T-cell (primary cell): Measurements from ENCODE around the gene TYMS. TPM values are rescaled to one million over a fixed set of nuclear protein-coding genes. Genes with fewer than 3 reads are reported as not detected.

Experiments used
- ATAC-seq, 4 experiments: fragments of 200-7000 bp in 3 of 4; fragments of 150-1000 bp in 1 of 4; cut with Tn5 transposase; replicated peaks in 1 of 4; 1 replicate in 3 of 4; 2 replicates in 1 of 4; pipeline ENCODE4 v1.10.0; 2021; ENCODE audit warnings: moderate library complexity in 3 of 4, mild to moderate bottlenecking in 2 of 4, moderate number of reproducible peaks in 1 of 4
- CTCF ChIA-PET, 2 donors: fragments of 300-600 bp; sonication (Branson Sonifier 250); formaldehyde crosslinking; loops; one replicate each; lab custom pipeline; 2022; ENCODE audit warnings: antibody characterized with exemption in 2 of 2; lab: Charles Lee
- POLR2A ChIA-PET, 2 donors: fragments of 300-600 bp; sonication (Branson Sonifier 250); formaldehyde crosslinking; loops; one replicate each; lab custom pipeline; 2022; ENCODE audit warnings: antibody characterized with exemption in 2 of 2; lab: Charles Lee
- DNase-seq, 35 experiments: peaks; one replicate each; pipeline versions ENCODE4 v3.0.0 to v3.0.0-alpha.2; 2013 to 2023
- H3K27ac ChIP-seq: one replicate; pipeline ENCODE4 v1.5.1; 2013; ENCODE audit warnings: low read length
- H3K27me3 ChIP-seq, 2 experiments: replicated peaks in 1 of 2; 1 replicate in 1 of 2; 2 replicates in 1 of 2; pipeline versions ENCODE4 v1.6.1 to v1.7.0; 2013; ENCODE audit warnings: low read length in 1 of 2, mixed read lengths in 1 of 2; ENCODE audit not compliant: control insufficient read depth in 2 of 2, insufficient read depth in 2 of 2; ENCODE audit errors: extremely low read depth in 1 of 2
- H3K36me3 ChIP-seq, 2 donors: 1 replicate in 1 of 2; 2 replicates in 1 of 2; pipeline versions ENCODE4 v1.6.1 to v1.7.0; 2013; ENCODE audit warnings: low read length in 1 of 2; ENCODE audit not compliant: control insufficient read depth in 2 of 2, insufficient read depth in 1 of 2; ENCODE audit errors: extremely low read depth in 1 of 2
- H3K4me1 ChIP-seq, 2 experiments: 1 replicate in 1 of 2; 2 replicates in 1 of 2; pipeline versions ENCODE4 v1.6.1 to v1.7.0; 2013; ENCODE audit warnings: low read length in 2 of 2, mixed read lengths in 1 of 2; ENCODE audit not compliant: insufficient read depth in 2 of 2, control insufficient read depth in 1 of 2; ENCODE audit errors: extremely low read depth in 1 of 2
- H3K4me3 ChIP-seq, 2 donors: 1 replicate in 1 of 2; 2 replicates in 1 of 2; pipeline versions ENCODE4 v1.5.1 to v1.7.0; 2013; ENCODE audit warnings: mild to moderate bottlenecking in 2 of 2, low read length in 1 of 2, moderate library complexity in 1 of 2; ENCODE audit not compliant: control insufficient read depth in 1 of 2; ENCODE audit errors: extremely low read depth in 1 of 2
- H3K9me3 ChIP-seq: 2 replicates; pipeline ENCODE4 v1.7.0; 2013
- H3K27ac Mint-ChIP-seq, 2 donors: one replicate each; pipeline ENCODE4 v1.8.0; 2020 to 2021; ENCODE audit warnings: mild to moderate bottlenecking in 2 of 2, mixed read lengths in 2 of 2
- H3K27me3 Mint-ChIP-seq, 2 donors: one replicate each; pipeline ENCODE4 v1.8.0; 2021 to 2022; ENCODE audit warnings: mixed read lengths in 2 of 2
- H3K36me3 Mint-ChIP-seq: one replicate; pipeline ENCODE4 v1.8.0; 2021; ENCODE audit warnings: mixed read lengths
- H3K4me1 Mint-ChIP-seq, 3 donors: one replicate each; pipeline ENCODE4 v1.8.0; 2020 to 2022; ENCODE audit warnings: mixed read lengths in 3 of 3, mild to moderate bottlenecking in 1 of 3
- H3K4me3 Mint-ChIP-seq, 3 donors: one replicate each; pipeline ENCODE4 v1.8.0; 2020 to 2022; ENCODE audit warnings: mild to moderate bottlenecking in 3 of 3, mixed read lengths in 3 of 3, moderate library complexity in 3 of 3
- H3K9me3 Mint-ChIP-seq, 3 donors: one replicate each; pipeline ENCODE4 v1.8.0; 2020 to 2022; ENCODE audit warnings: mixed read lengths in 3 of 3
- WGBS: methylation state at CpG from one replicate; pipeline ENCODE4 v1.1.5; 2013; ENCODE audit warnings: missing lambda C conversion rate; ENCODE audit not compliant: insufficient coverage; 5-methylcytosine and 5-hydroxymethylcytosine counted together
- total RNA-seq, 35 experiments: library from RNA in 6 of 35; stranded (reverse) in 6 of 35; fragments of 120-200 nt in 1 of 35; gene quantifications; one replicate each; pipeline versions ENCODE4 v1.2.1 to v1.2.4 and lab custom pipeline; 2013 to 2026

TYMS gene
- total RNA-seq, 5 donors from 2014 or later (not counting 1 experiment from before 2014, with no cell fraction given), result 1.8 to 9.7 (median 3.3) TPM

DNA sequence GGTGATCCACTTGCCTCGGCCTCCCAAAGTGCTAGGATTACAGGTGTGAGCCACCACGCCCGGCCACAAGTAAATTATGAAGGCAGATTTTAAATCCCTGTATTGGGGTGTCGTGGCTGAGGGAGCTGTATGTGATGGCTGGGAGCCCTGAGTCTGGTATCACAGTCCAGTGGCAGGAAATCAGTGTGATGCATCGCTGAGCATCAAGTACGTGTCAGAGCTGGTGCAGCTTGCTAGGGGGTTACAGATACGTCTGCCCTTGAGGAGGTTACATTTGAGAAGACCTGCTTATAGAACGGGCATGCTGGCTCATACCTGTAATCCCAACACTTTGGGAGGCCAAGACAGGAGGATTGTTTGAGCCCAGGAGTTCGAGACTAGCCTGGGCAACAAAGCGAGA, 50.6 kb downstream of the TYMS start:
- WGBS, result 93% methylated on average over 4 of the region's 10 CpGs
- H3K9me3 ChIP-seq, result no peaks in the 10 kb centered on the region
- H3K4me3 ChIP-seq, result no peak overlapping the region
- no peak overlapping the region for H3K27ac ChIP-seq
- peaks cover 3 to 29% of the 10 kb centered on the region in 2 donors for H3K36me3 ChIP-seq
- no peak for DNase-seq
- peaks cover 4 to 33% of the 10 kb centered on the region in 2 experiments for H3K4me1 ChIP-seq
- H3K27me3 ChIP-seq, result no peaks in the 10 kb centered on the region
- POLR2A ChIA-PET, result interaction anchor here in 1 of 2 donors (0.7 kb wide), 1 partner anchor 9 kb away, joined by 11 read pairs; no protein-coding TSS in a partner anchor
- no peak overlapping the region for H3K4me3 Mint-ChIP-seq
- peaks cover 41% of the 10 kb centered on the region for H3K36me3 Mint-ChIP-seq
- CTCF ChIA-PET, result interaction anchor here (0.5 to 1.1 kb wide), 4 partner anchors 23 to 131 kb away, joined by 3 to 4 read pairs (median 3); no protein-coding TSS in a partner anchor
- ATAC-seq, result no peak
- no peak overlapping the region for H3K27ac Mint-ChIP-seq
- H3K9me3 Mint-ChIP-seq, result no peaks in the 10 kb centered on the region
- H3K27me3 Mint-ChIP-seq, result no peaks in the 10 kb centered on the region
- peaks cover 26 to 60% (median 46%) of the 10 kb centered on the region in 3 donors for H3K4me1 Mint-ChIP-seq

DNA sequence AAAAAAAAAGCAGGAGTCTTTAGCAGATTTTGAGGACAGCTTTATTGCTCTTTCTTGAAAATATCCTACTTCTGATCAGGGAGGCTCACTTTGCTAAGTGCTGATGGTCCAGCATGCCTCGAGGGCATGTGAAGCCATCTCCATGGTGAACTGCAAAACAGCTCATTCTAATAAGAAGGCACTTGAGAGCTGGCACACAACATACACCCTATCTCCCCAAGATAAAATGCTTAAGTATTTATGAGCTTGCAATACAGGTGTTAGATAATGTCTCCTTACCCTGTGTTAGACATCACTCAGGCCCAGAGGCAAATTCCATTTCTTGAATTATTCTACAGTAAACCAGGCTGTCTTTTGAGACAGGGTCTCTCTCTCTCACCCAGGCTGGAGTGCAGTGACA, 52.3 kb downstream of the TYMS start:
- no peak overlapping the region for H3K27ac Mint-ChIP-seq
- POLR2A ChIA-PET, result interaction anchor here (0.6 kb wide), 2 partner anchors 77 to 1965 kb away, joined by 4 read pairs; no protein-coding TSS in a partner anchor
- CTCF ChIA-PET, result interaction anchor here (1.1 to 2.0 kb wide), 3 partner anchors 32 to 121 kb away, joined by 3 to 10 read pairs (median 4); no protein-coding TSS in a partner anchor
- WGBS, result no CpG with 5 or more reads among the region's 1 CpG
- Histone ChIP-seq H3K4me1 (peaks cover 4 to 33% of the 10 kb centered on the region in 2 experiments), H3K27me3 (no peaks in the 10 kb centered on the region), H3K4me3 (no peak overlapping the region), H3K36me3 (peaks cover 3 to 18% of the 10 kb centered on the region in 2 donors), H3K9me3 (no peaks in the 10 kb centered on the region), H3K27ac (no peak overlapping the region)
- ATAC-seq, result no peak
- H3K4me1 Mint-ChIP-seq, result peaks cover 26 to 52% (median 42%) of the 10 kb centered on the region in 3 donors
- H3K36me3 Mint-ChIP-seq, result peaks cover 31% of the 10 kb centered on the region
- no peak for DNase-seq
- no peak overlapping the region for H3K4me3 Mint-ChIP-seq
- H3K27me3 Mint-ChIP-seq, result no peaks in the 10 kb centered on the region
- peaks cover 0 to 6% (median 0%) of the 10 kb centered on the region in 3 donors for H3K9me3 Mint-ChIP-seq

- H3K4me3 Mint-ChIP-seq, result peak overlapping the region; percentile 83 to 91 (median 84)
- peaks cover 0 to 11% (median 0%) of the 10 kb centered on the region in 3 donors for H3K9me3 Mint-ChIP-seq
- WGBS, result no CpG with 5 or more reads among the region's 3 CpGs
- peaks cover 26 to 48% (median 47%) of the 10 kb centered on the region in 3 donors for H3K4me1 Mint-ChIP-seq
- peaks cover 22% of the 10 kb centered on the region for H3K36me3 Mint-ChIP-seq
- peaks cover 4 to 33% of the 10 kb centered on the region in 2 experiments for H3K4me1 ChIP-seq
- H3K27ac ChIP-seq, result peak overlapping the region; percentile 92
- no peaks in the 10 kb centered on the region for H3K9me3 ChIP-seq
- ATAC-seq, result no peak
- peak overlapping the region in 1 of 2 donors; percentile 77 for H3K4me3 ChIP-seq
- no peak for DNase-seq
- H3K36me3 ChIP-seq, result peaks cover 3 to 11% of the 10 kb centered on the region in 2 donors
- CTCF ChIA-PET, result interaction anchor here (0.6 to 2.0 kb wide), 5 partner anchors 27 to 120 kb away, joined by 3 to 10 read pairs (median 4); no protein-coding TSS in a partner anchor
- no peaks in the 10 kb centered on the region for H3K27me3 ChIP-seq
- POLR2A ChIA-PET, result interaction anchor here in 1 of 2 donors (0.6 kb wide), 1 partner anchor 78 kb away, joined by 4 read pairs; no protein-coding TSS in a partner anchor
- H3K27ac Mint-ChIP-seq, result peak overlapping the region; percentile 39 to 87
- H3K27me3 Mint-ChIP-seq, result no peaks in the 10 kb centered on the region
These were observed 53.2 kb downstream of the TYMS start for GRCh38 chr18:710418-711300.

DNA sequence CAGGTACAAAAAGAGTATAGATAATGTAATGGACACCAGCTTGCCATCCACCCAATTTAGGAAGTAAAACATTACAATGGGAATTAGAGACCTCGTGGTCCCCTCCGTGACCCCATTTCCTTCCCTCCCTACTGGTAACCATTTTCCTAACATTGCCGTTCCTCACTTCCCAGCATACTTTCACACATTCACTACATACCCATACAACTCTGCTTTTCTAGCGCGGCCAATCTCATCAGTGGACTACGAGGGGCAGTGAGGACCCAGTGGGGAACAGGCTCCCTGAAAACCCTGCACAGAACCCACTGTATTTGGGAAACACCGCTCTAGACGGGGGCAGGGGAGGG, 53.8 kb downstream of the TYMS start:
- 15% methylated on average over 3 of the region's 8 CpGs for WGBS
- peak overlapping the region; percentile 83 to 91 (median 84) for H3K4me3 Mint-ChIP-seq
- Histone ChIP-seq H3K27me3 (no peaks in the 10 kb centered on the region), H3K27ac (peak overlapping the region; percentile 92), H3K4me3 (peak overlapping the region; percentile 77 to 87), H3K9me3 (no peaks in the 10 kb centered on the region), H3K4me1 (peaks cover 4 to 33% of the 10 kb centered on the region in 2 experiments), H3K36me3 (peaks cover 3 to 7% of the 10 kb centered on the region in 2 donors)
- ATAC-seq (peak in 2 of 4 experiments; percentile 2 to 4), DNase-seq (no peak)
- H3K27ac Mint-ChIP-seq, result peak overlapping the region; percentile 87 to 90
- ChIA-PET CTCF (interaction anchor here in 1 of 2 donors (1.0 to 2.0 kb wide), 2 partner anchors 27 to 120 kb away, joined by 4 to 10 read pairs; no protein-coding TSS in a partner anchor), POLR2A (no interaction called here)
- H3K4me1 Mint-ChIP-seq, result peaks cover 26 to 45% (median 45%) of the 10 kb centered on the region in 3 donors
- H3K9me3 Mint-ChIP-seq, result peaks cover 0 to 11% (median 0%) of the 10 kb centered on the region in 3 donors
- no peaks in the 10 kb centered on the region for H3K27me3 Mint-ChIP-seq
- H3K36me3 Mint-ChIP-seq, result peaks cover 18% of the 10 kb centered on the region

GRCh38 chr18:711657-712400, 54.4 kb downstream of the TYMS start:
- ATAC-seq, result peak; percentile 52 to 77 (median 58)
- Histone ChIP-seq H3K9me3 (no peaks in the 10 kb centered on the region), H3K36me3 (peaks cover 3 to 5% of the 10 kb centered on the region in 2 donors), H3K27ac (peak overlapping the region; percentile 92), H3K4me3 (peak overlapping the region; percentile 77 to 87), H3K4me1 (peaks cover 4 to 33% of the 10 kb centered on the region in 2 experiments), H3K27me3 (no peaks in the 10 kb centered on the region)
- Mint-ChIP-seq H3K36me3 (peaks cover 15% of the 10 kb centered on the region), H3K9me3 (peaks cover 0 to 11% (median 0%) of the 10 kb centered on the region in 3 donors), H3K27me3 (no peaks in the 10 kb centered on the region), H3K27ac (peak overlapping the region; percentile 87 to 90), H3K4me1 (peaks cover 26 to 43% (median 42%) of the 10 kb centered on the region in 3 donors), H3K4me3 (peak overlapping the region; percentile 83 to 91 (median 84))
- WGBS, result 0% methylated on average over 17 of the region's 42 CpGs
- peak; percentile 49 to 89 (median 79) for DNase-seq
- ChIA-PET POLR2A (interaction anchor here in 1 of 2 donors (0.6 to 0.7 kb wide), 2 partner anchors 15 to 196 kb away, joined by 3 to 4 read pairs; no protein-coding TSS in a partner anchor), CTCF (interaction anchor here in 1 of 2 donors (0.9 to 2.0 kb wide), 6 partner anchors 28 to 1836 kb away, joined by 3 to 13 read pairs (median 6); no protein-coding TSS in a partner anchor)
